GM18508 (cell line): ENCODE measurements around the gene SLC25A47.
"Not testable (repeated sequence)": the region's sequence is repeated elsewhere in the genome, so short reads cannot be mapped to it uniquely, and the experiment has no call there.

Source experiments
- ATAC-seq: cut with Tn5 transposase; IDR thresholded peaks from one replicate; pipeline ENCODE4 v1.9.1; 2021; ENCODE audit warnings: moderate number of reproducible peaks; ENCODE audit not compliant: insufficient read depth, unreplicated experiment

SLC25A47 gene

GRCh38 chr14:100341301-100342031 is 18.3 kb downstream of the SLC25A47 start:
- ATAC-seq: no peak

DNA sequence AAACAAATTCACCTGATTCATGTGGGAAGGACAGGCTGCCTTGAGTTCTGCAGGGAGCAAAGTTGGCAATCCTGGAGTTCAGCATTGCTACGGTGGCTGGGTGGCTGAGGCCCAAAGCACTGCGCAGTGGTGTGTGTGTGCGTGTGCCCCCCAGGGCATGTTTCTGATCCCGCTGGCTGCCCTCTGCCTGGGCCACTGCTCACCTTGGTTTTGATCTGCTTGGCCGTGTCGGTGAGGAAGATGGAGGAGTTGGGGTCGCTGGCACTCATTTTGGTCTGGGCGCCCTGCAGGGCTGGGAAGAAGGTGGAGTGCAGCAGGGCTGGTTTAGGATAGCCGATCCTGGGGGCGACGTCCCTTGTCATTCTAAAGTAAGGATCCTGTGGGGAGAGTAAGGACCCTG is 19.1 kb downstream of the SLC25A47 start:
- ATAC-seq: no peak

DNA sequence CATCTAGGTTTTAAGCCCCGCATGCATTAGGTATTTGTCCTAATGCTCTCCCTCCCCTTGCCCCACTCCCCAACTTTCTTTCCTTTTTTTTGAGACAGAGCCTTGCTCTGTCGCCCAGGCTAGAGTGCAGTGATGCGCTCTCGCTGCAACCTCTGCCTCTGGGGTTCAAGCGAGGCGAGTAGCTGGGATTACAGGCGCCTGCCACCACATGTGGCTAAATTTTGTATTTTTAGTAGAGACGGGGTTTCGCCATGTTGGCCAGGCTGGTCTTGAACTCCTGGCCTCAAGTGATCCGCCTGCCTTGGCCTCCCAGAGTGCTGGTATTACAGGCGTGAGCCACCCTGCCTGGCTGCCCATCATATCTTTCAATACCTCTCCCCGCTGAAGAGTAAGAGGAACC is 19.7 kb downstream of the SLC25A47 start:
- not testable (repeated sequence) for ATAC-seq

- not testable (repeated sequence) for ATAC-seq
Measured at GRCh38 chr14:100344657-100345056, 21.5 kb downstream of the SLC25A47 start.

DNA sequence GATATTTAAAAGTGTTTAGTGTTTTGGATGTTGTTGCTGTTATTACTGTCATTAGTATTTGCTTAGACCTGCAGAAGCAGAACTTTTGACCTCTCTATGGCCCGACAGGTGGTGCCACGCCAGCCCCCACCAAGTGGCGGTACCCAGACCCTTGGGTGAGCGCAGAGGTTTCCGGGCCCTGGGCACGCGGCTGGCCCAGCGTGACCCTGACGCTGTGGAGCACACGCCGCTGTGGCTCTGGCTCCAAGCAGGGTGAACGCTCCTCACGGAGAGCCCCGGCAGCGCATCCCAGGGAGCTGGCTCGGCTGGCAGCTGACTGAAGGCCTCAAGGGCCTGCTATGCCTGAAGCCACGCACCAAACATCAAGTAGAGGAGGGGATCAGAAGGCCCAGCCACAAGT is 22.6 kb downstream of the SLC25A47 start:
- no peak for ATAC-seq

GRCh38 chr14:100346306-100347091 is 23.4 kb downstream of the SLC25A47 start:
- no peak for ATAC-seq

- no peak for ATAC-seq
Measured at GRCh38 chr14:100348253-100348729, 25.2 kb downstream of the SLC25A47 start.

GRCh38 chr14:100348784-100349685 is 25.9 kb downstream of the SLC25A47 start:
- ATAC-seq: no peak

- ATAC-seq: no peak
Measured at GRCh38 chr14:100350276-100350926, 27.3 kb downstream of the SLC25A47 start.

DNA sequence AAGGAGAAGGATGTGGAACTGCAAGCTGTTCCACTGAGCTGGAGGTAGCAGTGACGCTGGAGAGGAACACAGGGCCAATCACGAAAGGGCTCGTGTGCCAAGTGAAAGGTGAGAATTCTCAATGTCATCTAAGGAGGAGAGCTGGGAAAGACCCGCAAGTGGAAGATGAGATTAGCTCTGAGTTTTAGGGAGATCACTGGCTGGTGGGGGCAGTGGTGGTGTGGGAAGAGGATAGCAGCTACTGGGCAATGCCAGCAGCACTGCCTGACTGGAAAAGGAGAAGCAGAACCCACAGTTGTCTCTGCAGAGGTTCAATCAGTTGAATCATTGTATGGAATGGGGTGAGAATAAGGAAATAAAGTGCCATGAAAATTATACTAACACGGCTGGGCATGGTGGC is 27.8 kb downstream of the SLC25A47 start:
- no peak for ATAC-seq

DNA sequence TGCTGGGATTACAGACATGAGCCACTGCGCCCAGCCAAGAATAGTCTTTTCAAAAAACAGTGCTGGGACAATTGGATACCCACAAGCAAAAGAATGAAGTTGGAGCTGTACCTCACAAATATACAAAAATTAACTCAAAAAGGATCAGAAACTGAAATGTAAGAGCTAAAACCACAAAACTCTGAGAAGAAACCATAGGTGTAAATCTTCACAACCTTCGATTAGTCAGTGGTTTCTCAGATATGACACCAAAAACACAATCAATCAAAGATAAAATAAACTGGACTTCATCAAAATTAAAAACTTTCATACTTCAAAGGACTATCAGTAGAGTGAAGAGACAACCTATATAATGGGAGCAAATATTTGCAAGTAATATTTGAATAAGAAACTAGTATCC is 35.3 kb downstream of the SLC25A47 start:
- no peak for ATAC-seq

GRCh38 chr14:100359111-100359510 is 36.0 kb downstream of the SLC25A47 start:
- ATAC-seq: no peak

GRCh38 chr14:100359881-100360280 is 36.7 kb downstream of the SLC25A47 start:
- no peak for ATAC-seq

GRCh38 chr14:100361626-100362025 is 38.5 kb downstream of the SLC25A47 start:
- no peak for ATAC-seq

DNA sequence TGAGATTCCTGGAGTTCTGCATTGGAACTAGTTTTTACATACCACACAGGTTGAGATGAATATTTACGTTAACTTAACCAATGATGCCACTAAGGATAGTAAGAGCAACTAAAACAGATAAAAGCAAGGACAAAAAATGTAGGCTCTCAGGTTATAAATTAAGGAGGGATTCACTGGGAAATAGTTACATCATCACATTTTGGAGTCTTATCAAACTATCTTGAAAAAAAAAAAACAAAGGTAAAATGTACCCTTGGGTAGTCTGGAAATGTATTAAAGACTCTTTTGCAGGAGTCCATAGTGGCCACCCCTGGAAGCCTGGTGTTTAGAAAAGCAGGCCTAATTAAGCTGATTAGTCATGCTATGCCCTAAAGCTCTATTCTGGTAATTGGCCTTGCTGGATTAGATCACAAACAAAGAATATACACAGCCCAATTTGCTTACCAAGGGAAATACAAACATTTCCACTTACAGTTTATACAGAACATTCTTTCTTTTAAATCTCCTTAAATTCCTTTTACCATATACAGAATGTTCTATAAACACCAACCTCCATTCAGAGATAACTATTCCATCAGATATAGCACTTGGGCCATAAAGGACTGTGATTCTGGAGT is 39.3 kb downstream of the SLC25A47 start:
- ATAC-seq: no peak

DNA sequence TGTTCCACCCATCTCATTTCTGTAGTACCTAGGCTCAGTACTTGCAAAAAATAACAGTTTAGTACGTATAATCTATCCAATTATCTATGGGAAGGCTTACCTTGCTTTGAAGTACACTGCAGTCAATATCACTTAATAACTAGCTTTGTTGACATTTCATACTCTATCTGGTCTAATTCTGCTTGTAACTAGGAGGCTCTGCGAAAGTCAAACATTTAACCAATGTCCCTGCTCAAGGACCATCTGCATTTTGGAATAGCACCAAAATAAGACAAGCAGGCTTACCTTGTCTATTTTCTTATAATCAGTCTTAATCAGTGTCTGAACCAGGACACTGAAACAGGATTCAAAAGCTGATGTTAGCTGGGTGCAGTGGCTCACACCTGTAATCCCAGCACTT is 39.9 kb downstream of the SLC25A47 start:
- ATAC-seq: no peak

DNA sequence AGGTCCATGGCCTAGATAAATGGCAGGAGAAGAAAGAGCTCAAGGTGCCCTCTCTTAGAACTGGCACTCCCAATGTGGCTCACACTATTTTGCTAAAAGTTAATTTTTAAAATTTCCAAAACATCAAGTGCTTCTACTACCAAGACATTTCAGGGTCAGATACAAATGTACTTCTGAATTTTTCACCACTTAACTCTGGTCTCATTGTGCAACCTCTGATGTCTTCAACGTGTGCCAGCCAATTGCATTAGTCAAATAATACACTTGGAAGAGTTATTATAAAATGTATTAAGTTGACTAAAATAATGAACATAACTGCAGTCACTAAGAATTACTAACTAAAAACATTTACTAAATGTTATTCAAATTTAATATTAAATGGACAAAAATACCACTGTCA is 41.3 kb downstream of the SLC25A47 start:
- ATAC-seq: no peak

DNA sequence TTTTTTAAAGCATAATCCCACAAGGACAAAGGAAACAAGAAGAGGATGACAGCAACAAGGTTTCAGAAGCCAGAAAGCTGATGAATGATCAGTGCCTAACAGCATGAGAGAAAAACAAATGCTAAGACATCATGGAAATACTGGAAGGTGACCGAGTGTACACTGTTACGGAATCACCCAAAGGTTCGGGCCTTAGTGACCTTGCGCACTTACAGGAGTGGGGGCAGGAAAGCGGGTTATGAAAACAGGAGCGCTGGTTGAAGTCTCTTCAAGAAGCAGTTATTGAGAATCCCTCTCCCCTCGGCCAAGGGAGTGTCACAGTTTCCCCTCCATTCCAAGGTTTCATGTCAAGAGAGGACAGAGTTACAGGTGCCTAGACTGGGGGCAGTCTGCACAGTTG is 42.6 kb downstream of the SLC25A47 start:
- ATAC-seq: no peak

DNA sequence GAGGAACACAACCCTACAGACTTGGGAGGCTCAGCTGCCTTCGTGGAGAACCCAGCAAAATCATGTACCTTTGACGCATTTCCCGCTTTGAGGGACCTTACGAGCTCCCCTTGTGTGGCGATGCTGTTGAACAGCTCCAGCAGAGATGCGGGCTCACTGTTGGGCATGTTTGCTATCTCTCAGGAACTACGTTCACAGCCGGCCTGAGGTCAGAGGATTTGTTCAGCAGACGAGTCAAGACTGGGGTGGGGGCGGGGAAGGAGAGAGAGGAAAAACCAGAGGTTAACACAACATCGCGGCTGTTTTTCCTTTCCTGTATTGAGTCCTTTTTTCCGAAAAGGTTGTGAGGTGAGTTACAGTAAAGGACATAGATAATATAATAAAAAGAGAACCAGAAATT is 45.9 kb downstream of the SLC25A47 start:
- ATAC-seq: no peak

GRCh38 chr14:100370003-100370402 is 46.9 kb downstream of the SLC25A47 start:
- ATAC-seq: no peak
